T-helper 17 cell (primary cell): ENCODE data around the gene VPS29. TPM values are rescaled to one million over a fixed set of nuclear protein-coding genes. Genes with fewer than 3 reads are reported as not detected.
A peak's percentile ranks its signal among the peaks of the same experiment; 100 is the strongest.
"Not testable (repeated sequence)": the region's sequence is repeated elsewhere in the genome, so short reads cannot be mapped to it uniquely, and the experiment has no call there.

Experiments used
- ATAC-seq: fragments of 150-1000 bp; cut with Tn5 transposase; 2 replicates; pipeline ENCODE4 v1.10.0; 2021; ENCODE audit warnings: mild to moderate bottlenecking, moderate library complexity
- DNase-seq, 3 donors: peaks; one replicate each; pipeline versions ENCODE4 v3.0.0 to v3.0.0-alpha.2; 2020 to 2021
- H3K9me3 ChIP-seq: one replicate; pipeline ENCODE4 v1.7.0; 2013; ENCODE audit warnings: low read length, mild to moderate bottlenecking; ENCODE audit not compliant: control insufficient read depth, poor library complexity, severe bottlenecking
- H3K27ac Mint-ChIP-seq: one replicate; pipeline ENCODE4 v1.8.0; 2022; ENCODE audit warnings: mild to moderate bottlenecking, moderate library complexity, mixed read lengths
- H3K27me3 Mint-ChIP-seq: one replicate; pipeline ENCODE4 v1.8.0; 2022; ENCODE audit warnings: mixed read lengths
- H3K36me3 Mint-ChIP-seq: one replicate; pipeline ENCODE4 v1.8.0; 2022; ENCODE audit warnings: low read depth, mixed read lengths
- H3K4me1 Mint-ChIP-seq: one replicate; pipeline ENCODE4 v1.8.0; 2022; ENCODE audit warnings: mild to moderate bottlenecking, mixed read lengths
- H3K4me3 Mint-ChIP-seq: one replicate; pipeline ENCODE4 v1.8.0; 2022; ENCODE audit warnings: mild to moderate bottlenecking, moderate library complexity, mixed read lengths
- total RNA-seq, 4 donors: library from RNA in 2 of 4; stranded (reverse) in 2 of 4; gene quantifications; one replicate each; pipeline ENCODE4 v1.2.3 and lab custom pipeline; 2022 to 2026

Gene VPS29
- total RNA-seq, 2 donors from 2014 or later = 81.0 to 96.3 TPM

DNA sequence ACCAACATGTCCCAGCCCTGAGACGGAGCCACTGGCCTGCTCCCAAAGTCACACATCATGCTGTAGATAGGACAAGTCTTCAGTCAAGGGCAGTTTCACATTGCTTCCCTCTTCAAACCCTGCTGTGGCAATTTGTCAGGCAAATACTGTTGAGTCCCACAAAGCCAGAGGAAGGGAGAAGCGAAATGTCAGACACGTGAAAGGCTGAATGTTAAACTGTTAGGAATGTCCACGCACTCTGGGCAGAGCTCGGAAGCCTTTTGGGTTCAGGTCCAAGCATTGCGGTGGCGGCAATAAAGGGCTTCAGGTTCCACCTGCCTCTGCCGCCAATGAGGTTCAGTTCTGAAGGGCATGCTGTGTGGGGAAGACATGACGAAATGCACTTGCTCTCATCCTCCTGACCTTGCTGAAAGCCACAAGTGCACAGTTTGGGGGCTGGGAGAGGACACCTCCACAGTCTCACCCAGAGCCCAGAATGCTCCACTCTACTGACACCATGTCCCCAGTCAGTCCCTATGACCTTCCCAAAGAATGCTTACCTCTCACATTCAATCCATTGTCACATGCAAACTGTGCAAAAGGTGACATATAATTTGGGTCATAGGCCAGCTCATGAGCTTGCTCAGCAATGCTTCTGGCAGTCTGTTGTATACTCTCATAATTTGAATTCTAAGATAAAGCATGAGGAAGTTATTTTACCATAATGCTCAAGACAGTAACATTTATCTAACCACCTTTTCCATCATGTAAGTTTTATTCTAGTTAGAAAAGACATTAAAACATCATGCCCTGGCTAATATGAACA is 35.9 kb upstream of the VPS29 start:
- peaks cover 2% of the 10 kb centered on the region for H3K36me3 Mint-ChIP-seq
- H3K27me3 Mint-ChIP-seq = no peaks in the 10 kb centered on the region
- ATAC-seq (no peak), DNase-seq (no peak)
- H3K9me3 ChIP-seq = no peaks in the 10 kb centered on the region
- peaks cover 2% of the 10 kb centered on the region for H3K4me1 Mint-ChIP-seq
- H3K27ac Mint-ChIP-seq = no peak overlapping the region
- H3K4me3 Mint-ChIP-seq = no peak overlapping the region

DNA sequence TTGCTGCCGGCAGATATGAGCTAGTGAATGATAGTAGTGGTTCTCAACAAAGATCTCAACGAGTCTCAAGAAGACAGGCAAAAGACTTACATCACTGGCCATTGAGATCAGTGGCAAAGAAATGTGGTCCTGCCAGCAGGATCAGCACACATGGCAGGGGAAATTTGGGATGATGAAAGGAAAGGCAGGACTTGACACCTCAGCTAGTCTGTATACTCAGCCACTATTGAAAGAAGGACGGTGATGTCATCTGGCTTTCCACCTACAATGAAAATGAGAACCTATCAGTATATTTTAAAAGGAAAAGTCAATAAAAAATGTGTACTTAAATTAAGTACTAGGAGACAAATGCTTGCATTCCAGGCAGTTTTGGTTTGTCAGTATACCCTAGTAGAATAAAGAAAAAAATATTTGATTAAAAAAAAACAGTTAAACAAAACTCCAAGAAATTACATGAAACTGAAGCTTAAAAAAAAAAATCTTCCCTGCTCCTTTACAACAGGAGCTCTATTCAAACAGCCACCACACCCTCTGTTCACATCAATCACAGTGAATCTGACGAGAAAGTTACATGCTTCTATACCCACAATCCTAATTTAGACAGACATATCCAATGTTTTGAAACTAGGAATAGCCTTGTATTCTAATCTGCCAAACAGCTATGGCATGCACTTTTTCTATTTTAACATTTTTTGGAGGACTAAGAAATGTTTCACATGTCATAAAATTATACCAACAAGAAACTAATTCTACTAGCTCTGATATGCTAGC is 35.1 kb upstream of the VPS29 start:
- ATAC-seq (no peak), DNase-seq (no peak)
- Mint-ChIP-seq H3K4me3 (no peak overlapping the region), H3K27ac (no peak overlapping the region), H3K27me3 (no peaks in the 10 kb centered on the region), H3K4me1 (peaks cover 2% of the 10 kb centered on the region), H3K36me3 (peaks cover 2% of the 10 kb centered on the region)
- H3K9me3 ChIP-seq = no peaks in the 10 kb centered on the region

DNA sequence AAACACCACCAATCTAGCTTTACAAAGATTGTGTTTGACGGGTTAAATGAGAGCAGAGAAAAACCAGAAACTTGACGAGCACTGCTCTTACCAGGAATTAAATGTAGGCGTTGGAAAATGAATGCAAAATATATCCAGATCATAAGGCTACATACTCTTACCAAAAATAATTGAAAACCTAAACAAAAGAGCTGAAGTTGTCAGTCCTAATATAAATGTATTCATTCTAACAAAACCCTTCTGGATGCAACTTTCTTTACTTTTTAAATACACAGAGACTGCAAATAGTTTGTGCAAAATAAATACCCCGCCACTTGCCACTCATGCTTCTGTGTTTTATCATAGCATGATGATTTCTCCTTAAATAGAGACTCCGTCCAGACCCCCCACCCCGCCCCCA is 32.9 kb upstream of the VPS29 start:
- DNase-seq (no peak), ATAC-seq (no peak)

DNA sequence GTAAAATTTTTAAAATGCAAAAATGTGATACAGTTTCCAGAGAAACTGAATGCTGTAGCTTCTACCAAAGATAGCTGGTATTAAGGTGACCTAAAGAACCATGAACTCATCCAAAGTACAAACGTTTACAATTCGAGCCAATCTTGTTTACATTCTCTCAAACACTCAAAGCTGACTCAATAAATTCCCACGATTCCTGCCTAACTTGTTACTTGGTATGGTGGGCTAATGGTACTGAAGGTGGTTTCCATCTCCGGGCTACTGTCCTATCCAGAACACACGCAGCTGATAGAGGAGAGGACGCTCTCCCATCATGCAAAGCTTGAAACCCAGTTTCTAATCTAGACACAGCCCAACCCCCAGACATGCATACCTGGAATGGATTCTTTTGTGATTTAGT is 31.7 kb upstream of the VPS29 start:
- Mint-ChIP-seq H3K4me3 (peak overlapping the region; percentile 7), H3K4me1 (no peaks in the 10 kb centered on the region), H3K27me3 (no peaks in the 10 kb centered on the region), H3K27ac (no peak overlapping the region), H3K36me3 (no peaks in the 10 kb centered on the region)
- ATAC-seq = no peak
- H3K9me3 ChIP-seq = no peaks in the 10 kb centered on the region
- no peak for DNase-seq

More for the DNA sequence above, 32.9 kb upstream of the VPS29 start:
- Mint-ChIP-seq H3K27me3 (no peaks in the 10 kb centered on the region), H3K27ac (peak overlapping the region; percentile 19), H3K4me1 (peaks cover 2% of the 10 kb centered on the region), H3K4me3 (no peak overlapping the region), H3K36me3 (peaks cover 2% of the 10 kb centered on the region)
- H3K9me3 ChIP-seq = no peaks in the 10 kb centered on the region

DNA sequence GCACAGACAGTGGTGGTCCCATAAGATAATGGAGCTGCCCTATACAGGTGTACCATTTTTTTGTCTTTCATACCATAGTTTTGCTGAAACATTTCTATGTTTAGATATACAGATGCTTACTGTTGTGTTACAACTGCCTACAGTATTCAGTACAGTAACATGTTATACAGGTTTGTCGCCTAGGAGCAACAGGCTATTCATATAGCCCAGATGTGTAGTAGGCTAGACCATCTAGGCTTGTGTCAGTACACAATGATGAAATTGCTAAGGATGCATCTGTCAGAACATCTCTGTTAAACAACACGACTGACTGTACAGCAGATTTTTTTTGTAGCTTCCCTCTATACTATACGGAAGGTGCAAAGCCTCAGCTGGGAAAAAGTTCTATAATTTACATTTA is 30.7 kb upstream of the VPS29 start:
- ATAC-seq (no peak), DNase-seq (no peak)
- no peak overlapping the region for H3K4me3 Mint-ChIP-seq
- H3K36me3 Mint-ChIP-seq = no peaks in the 10 kb centered on the region
- H3K27ac Mint-ChIP-seq = no peak overlapping the region
- no peaks in the 10 kb centered on the region for H3K27me3 Mint-ChIP-seq
- H3K4me1 Mint-ChIP-seq = no peaks in the 10 kb centered on the region
- H3K9me3 ChIP-seq = no peaks in the 10 kb centered on the region

GRCh38 chr12:110531741-110532333 is 29.9 kb upstream of the VPS29 start:
- no peaks in the 10 kb centered on the region for H3K27me3 Mint-ChIP-seq
- H3K9me3 ChIP-seq = no peaks in the 10 kb centered on the region
- no peaks in the 10 kb centered on the region for H3K36me3 Mint-ChIP-seq
- DNase-seq (no peak), ATAC-seq (no peak)
- no peak overlapping the region for H3K4me3 Mint-ChIP-seq
- no peak overlapping the region for H3K27ac Mint-ChIP-seq
- no peaks in the 10 kb centered on the region for H3K4me1 Mint-ChIP-seq

DNA sequence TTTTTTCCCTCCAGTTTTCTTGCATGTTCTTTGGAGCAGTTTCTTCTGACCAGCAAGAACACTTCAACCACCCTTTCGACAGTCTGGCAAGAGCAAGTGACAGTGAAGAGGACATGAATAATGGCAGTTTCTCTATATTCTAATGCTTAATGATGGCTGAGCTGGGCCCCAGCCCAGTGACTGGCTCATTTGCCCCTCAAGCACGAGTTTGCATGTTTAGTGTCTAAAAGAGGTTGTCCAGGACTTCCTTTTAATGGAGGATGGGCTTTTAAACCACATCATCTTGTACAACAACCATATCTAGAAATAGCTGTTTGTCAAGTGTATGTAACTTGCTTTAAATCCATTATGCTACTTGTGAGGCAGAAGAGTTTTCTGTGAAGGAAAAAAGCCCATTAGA is 28.6 kb upstream of the VPS29 start:
- DNase-seq (no peak), ATAC-seq (no peak)
- no peak overlapping the region for H3K4me3 Mint-ChIP-seq
- no peaks in the 10 kb centered on the region for H3K27me3 Mint-ChIP-seq
- H3K4me1 Mint-ChIP-seq = peaks cover 2% of the 10 kb centered on the region
- H3K27ac Mint-ChIP-seq = no peak overlapping the region
- H3K9me3 ChIP-seq = no peaks in the 10 kb centered on the region
- H3K36me3 Mint-ChIP-seq = no peaks in the 10 kb centered on the region

DNA sequence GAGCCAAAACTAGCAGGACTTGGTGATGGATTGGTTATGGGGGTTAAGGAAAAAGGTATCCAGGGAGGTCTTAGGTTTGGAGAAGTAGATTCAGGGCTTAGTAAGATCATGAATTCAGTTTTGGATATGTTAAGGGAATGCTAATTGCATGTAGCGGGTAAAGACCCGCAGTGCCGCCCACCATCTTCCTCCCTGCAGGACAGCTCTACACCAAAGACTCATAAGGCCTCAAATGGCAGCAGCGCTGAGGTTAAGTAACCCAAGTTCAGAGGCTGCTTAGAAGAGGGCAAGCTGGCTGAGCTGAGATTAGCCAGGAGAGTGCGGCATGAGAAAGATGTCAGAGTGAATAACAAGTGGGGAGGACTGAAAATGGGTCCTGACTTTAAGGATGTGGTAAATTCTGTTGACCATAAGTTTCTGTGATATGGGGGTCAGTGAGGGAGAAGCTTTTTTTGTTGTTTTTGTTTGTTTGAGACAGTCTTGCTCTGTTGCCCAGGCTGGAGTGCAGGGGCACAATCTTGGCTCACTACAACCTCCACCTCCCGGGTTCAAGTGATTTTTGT is 26.4 kb upstream of the VPS29 start:
- H3K9me3 ChIP-seq = no peaks in the 10 kb centered on the region
- Mint-ChIP-seq H3K27me3 (no peaks in the 10 kb centered on the region), H3K4me3 (no peak overlapping the region), H3K27ac (peak overlapping the region; percentile 71), H3K4me1 (peaks cover 2% of the 10 kb centered on the region), H3K36me3 (no peaks in the 10 kb centered on the region)
- DNase-seq = no peak
- ATAC-seq = no peak

- peak; percentile 30 for ATAC-seq
- H3K4me1 Mint-ChIP-seq, DNase-seq, H3K9me3 ChIP-seq, H3K36me3 Mint-ChIP-seq, H3K27me3 Mint-ChIP-seq, H3K4me3 Mint-ChIP-seq: not testable (repeated sequence)
- H3K27ac Mint-ChIP-seq = peak overlapping the region; percentile 24
These were observed 19.2 kb upstream of the VPS29 start for GRCh38 chr12:110520876-110521712.

DNA sequence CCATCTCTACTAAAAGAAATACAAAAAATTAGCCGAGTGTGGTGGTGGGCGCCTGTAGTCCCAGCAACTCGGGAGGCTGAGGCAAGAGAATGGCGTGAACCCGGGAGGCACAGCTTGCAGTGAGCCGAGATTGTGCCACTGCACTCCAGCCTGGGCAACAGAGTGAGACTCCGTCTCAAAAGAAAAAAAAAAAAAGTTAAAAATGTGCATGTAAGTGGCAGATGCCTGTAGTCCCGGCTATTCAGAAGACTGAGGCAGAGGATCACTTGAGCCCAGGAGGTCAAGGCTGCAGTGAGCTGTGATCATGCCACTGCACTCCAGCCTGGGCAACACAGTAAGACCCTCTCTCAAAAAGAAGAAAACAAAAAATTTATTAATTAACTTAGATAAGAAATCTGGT is 16.1 kb upstream of the VPS29 start:
- H3K9me3 ChIP-seq, H3K36me3 Mint-ChIP-seq, H3K27ac Mint-ChIP-seq, DNase-seq, H3K4me3 Mint-ChIP-seq, ATAC-seq, H3K27me3 Mint-ChIP-seq, H3K4me1 Mint-ChIP-seq: not testable (repeated sequence)

DNA sequence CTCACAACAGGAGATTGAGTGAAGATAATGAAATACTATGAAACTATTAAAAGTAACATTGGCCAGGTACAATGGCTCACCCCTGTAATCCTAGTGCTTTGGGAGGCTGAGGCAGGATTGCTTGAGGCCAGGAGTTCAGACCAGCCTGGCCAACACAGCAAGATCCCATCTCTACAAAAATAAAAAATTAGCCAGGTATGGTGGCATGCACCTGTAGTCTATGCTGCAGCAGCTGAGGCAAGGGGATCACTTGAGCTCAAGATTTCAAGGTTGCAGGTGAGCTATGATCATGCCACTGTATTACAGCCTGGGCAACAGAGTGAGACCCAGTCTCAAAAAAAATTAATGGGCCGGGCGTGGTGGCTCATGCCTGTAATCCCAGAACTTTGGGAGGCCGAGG is 15.1 kb upstream of the VPS29 start:
- ATAC-seq (no peak), DNase-seq (no peak)
- peaks cover 5% of the 10 kb centered on the region for H3K4me1 Mint-ChIP-seq
- H3K9me3 ChIP-seq = no peaks in the 10 kb centered on the region
- H3K36me3 Mint-ChIP-seq = no peaks in the 10 kb centered on the region
- no peaks in the 10 kb centered on the region for H3K27me3 Mint-ChIP-seq
- H3K4me3 Mint-ChIP-seq = no peak overlapping the region
- H3K27ac Mint-ChIP-seq = no peak overlapping the region

- Mint-ChIP-seq H3K27me3 (peaks cover 9% of the 10 kb centered on the region), H3K36me3 (no peaks in the 10 kb centered on the region), H3K4me1 (peaks cover 4% of the 10 kb centered on the region), H3K4me3 (no peak overlapping the region), H3K27ac (no peak overlapping the region)
- no peak for DNase-seq
- H3K9me3 ChIP-seq = no peaks in the 10 kb centered on the region
- no peak for ATAC-seq
These were observed 12.5 kb upstream of the VPS29 start for GRCh38 chr12:110514363-110514762.

- DNase-seq (no peak), ATAC-seq (no peak)
- Mint-ChIP-seq H3K4me3 (no peak overlapping the region), H3K4me1 (peaks cover 4% of the 10 kb centered on the region), H3K36me3 (no peaks in the 10 kb centered on the region), H3K27ac (no peak overlapping the region), H3K27me3 (peaks cover 9% of the 10 kb centered on the region)
- H3K9me3 ChIP-seq = no peaks in the 10 kb centered on the region
These were observed 11.9 kb upstream of the VPS29 start for GRCh38 chr12:110513842-110514241.
